PC-9 (cell line): ENCODE measurements around the gene DNAJC5. TPM values are rescaled to one million over a fixed set of nuclear protein-coding genes. Genes with fewer than 3 reads are reported as not detected.

Source experiments
- BruUV-seq: library from RNA; stranded (reverse); fragments of 400-500 nt; replicated peaks from 2 replicates; lab custom pipeline; 2021; lab: Mats Ljungman, UMichigan
- CTCF ChIA-PET: fragments of 300-600 bp; sonication (Branson Sonifier 250); formaldehyde crosslinking; loops from one replicate; lab custom pipeline; 2022; ENCODE audit warnings: antibody characterized with exemption; lab: Charles Lee
- POLR2A ChIA-PET: fragments of 300-600 bp; sonication (Branson Sonifier 250); formaldehyde crosslinking; loops from one replicate; lab custom pipeline; 2022; ENCODE audit warnings: antibody characterized with exemption; ENCODE audit not compliant: unreplicated experiment; lab: Charles Lee
- DNase-seq, 2 experiments: peaks; one replicate each; pipeline versions ENCODE4 v3.0.0 to v3.0.0-alpha.2; 2015 to 2022; ENCODE audit warnings: mixed read lengths in 1 of 2
- H2AFZ ChIP-seq: fragments of 200-600 bp; sonication (generic); 2 replicates; pipeline ENCODE4 v1.8.1; 2017; ENCODE audit warnings: antibody characterized with exemption
- H3F3A ChIP-seq: fragments of 200-600 bp; sonication (generic); 2 replicates; pipeline ENCODE4 v1.8.1; 2017; ENCODE audit warnings: antibody characterized with exemption, mild to moderate bottlenecking, low read depth; ENCODE audit not compliant: insufficient read depth
- H3K27ac ChIP-seq: fragments of 200-600 bp; sonication (generic); 2 replicates; pipeline ENCODE4 v1.6.1; 2016; ENCODE audit warnings: mixed run types
- H3K27me3 ChIP-seq: fragments of 200-600 bp; sonication (generic); 2 replicates; pipeline ENCODE4 v1.6.1; 2016; ENCODE audit warnings: low read depth, mixed run types; ENCODE audit not compliant: insufficient read depth
- H3K36me3 ChIP-seq: fragments of 200-600 bp; sonication (generic); 2 replicates; pipeline ENCODE4 v1.6.1; 2016; ENCODE audit warnings: low read depth, mixed run types
- H3K4me1 ChIP-seq: fragments of 200-600 bp; sonication (generic); replicated peaks from 2 replicates; pipeline ENCODE4 v1.6.1; 2016; ENCODE audit warnings: mixed run types; ENCODE audit not compliant: insufficient read depth
- H3K4me2 ChIP-seq: fragments of 200-600 bp; sonication (generic); 2 replicates; pipeline ENCODE4 v1.6.1; 2017; ENCODE audit warnings: mixed run types
- H3K4me3 ChIP-seq: fragments of 200-600 bp; sonication (generic); 2 replicates; pipeline ENCODE4 v1.6.1; 2016; ENCODE audit warnings: mixed run types
- H3K79me2 ChIP-seq: fragments of 200-600 bp; sonication (generic); 2 replicates; pipeline ENCODE4 v1.6.1; 2017; ENCODE audit warnings: low read depth, mixed run types
- H3K9me2 ChIP-seq: fragments of 200-600 bp; sonication (generic); 2 replicates; pipeline ENCODE4 v1.8.1; 2017; ENCODE audit warnings: mild to moderate bottlenecking; ENCODE audit not compliant: insufficient read depth
- H3K9me3 ChIP-seq: fragments of 200-600 bp; sonication (generic); 2 replicates; pipeline ENCODE4 v1.8.1; 2016; ENCODE audit warnings: low read depth; ENCODE audit not compliant: insufficient read depth
- H4K20me1 ChIP-seq: fragments of 200-600 bp; sonication (generic); 2 replicates; pipeline ENCODE4 v1.8.1; 2017; ENCODE audit not compliant: insufficient read depth
- EZH2 ChIP-seq: fragments of 200-600 bp; sonication (generic); IDR thresholded peaks from 2 replicates; pipeline ENCODE4 v1.8.0; 2017; ENCODE audit warnings: antibody characterized with exemption, low read depth
- intact Hi-C: fragments of 100-400 bp; cut with micrococcal nuclease; formaldehyde crosslinking; loops from one replicate; pipeline ENCODE4 v1.10.0; 2022; ENCODE audit not compliant: unreplicated experiment
- total RNA-seq: library from RNA; stranded (reverse); gene quantifications from 2 replicates; pipeline ENCODE4 v1.2.3, GENCODE V29; 2021
- TF ChIP-seq, protein P1 (sequence below): fragments of 200-600 bp; sonication (generic); conservative IDR thresholded peaks from 2 replicates; pipeline ENCODE4 v1.6.1; 2017; ENCODE audit warnings: mixed run types, antibody characterized with exemption, mild to moderate bottlenecking, moderate library complexity

The DNAJC5 gene
- total RNA-seq, 1 experiment from 2014 or later, result 48.1 TPM

DNA sequence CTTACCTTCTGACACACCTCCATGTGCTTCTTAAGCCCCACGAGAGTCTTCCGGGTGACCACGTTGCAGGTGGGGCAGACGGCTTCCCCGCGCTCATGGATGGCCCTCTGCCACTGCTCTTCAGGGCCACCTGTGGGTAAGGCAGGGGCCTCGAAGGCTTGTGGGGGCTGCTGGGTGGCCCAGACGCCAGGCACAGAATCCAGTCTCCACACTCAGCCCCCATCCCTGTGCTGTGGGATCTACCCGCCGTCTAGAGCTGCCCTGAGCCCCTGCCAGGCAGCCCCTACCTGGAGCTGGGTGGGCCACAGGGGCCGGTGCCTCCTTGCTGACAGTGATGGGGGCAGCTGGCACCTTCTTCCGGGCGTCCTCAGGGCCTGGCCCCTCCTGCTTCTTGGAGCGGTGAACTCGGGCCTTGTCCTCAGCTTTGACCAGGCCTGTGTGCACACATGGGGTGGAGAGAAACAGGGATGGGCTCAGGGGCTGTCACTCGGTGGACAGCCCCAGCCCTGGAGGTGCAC, 68.9 kb downstream of the DNAJC5 start:
- POLR2A ChIA-PET, result no interaction called here
- DNase-seq, result no peak
- Histone ChIP-seq H3K27me3 (no peaks in the 10 kb centered on the region), H3F3A (peaks cover 4% of the 10 kb centered on the region; the same call in 1 of the 2 replicates), H4K20me1 (peaks cover 4% of the 10 kb centered on the region; the same call in 1 of the 2 replicates), H3K9me2 (no peaks in the 10 kb centered on the region), H3K9me3 (no peaks in the 10 kb centered on the region), H3K4me3 (no peak overlapping the region), H3K4me2 (no peak overlapping the region), H3K27ac (no peak overlapping the region), H3K79me2 (peaks cover 15% of the 10 kb centered on the region), H2AFZ (no peak overlapping the region), H3K36me3 (peaks cover 11% of the 10 kb centered on the region; the same call in 1 of the 2 replicates), H3K4me1 (peaks cover 7% of the 10 kb centered on the region; the same call in 1 of the 2 replicates)
- intact Hi-C loops, result no loop called here
- CTCF ChIA-PET, result interaction anchor here (0.6 kb wide), 1 partner anchor 10 kb away, joined by 3 read pairs; no protein-coding TSS in a partner anchor
- BruUV-seq, result no TSS peak
- TF ChIP-seq, protein P1, sequence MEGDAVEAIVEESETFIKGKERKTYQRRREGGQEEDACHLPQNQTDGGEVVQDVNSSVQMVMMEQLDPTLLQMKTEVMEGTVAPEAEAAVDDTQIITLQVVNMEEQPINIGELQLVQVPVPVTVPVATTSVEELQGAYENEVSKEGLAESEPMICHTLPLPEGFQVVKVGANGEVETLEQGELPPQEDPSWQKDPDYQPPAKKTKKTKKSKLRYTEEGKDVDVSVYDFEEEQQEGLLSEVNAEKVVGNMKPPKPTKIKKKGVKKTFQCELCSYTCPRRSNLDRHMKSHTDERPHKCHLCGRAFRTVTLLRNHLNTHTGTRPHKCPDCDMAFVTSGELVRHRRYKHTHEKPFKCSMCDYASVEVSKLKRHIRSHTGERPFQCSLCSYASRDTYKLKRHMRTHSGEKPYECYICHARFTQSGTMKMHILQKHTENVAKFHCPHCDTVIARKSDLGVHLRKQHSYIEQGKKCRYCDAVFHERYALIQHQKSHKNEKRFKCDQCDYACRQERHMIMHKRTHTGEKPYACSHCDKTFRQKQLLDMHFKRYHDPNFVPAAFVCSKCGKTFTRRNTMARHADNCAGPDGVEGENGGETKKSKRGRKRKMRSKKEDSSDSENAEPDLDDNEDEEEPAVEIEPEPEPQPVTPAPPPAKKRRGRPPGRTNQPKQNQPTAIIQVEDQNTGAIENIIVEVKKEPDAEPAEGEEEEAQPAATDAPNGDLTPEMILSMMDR, result no peak
- TF ChIP-seq EZH2, result no peak

DNA sequence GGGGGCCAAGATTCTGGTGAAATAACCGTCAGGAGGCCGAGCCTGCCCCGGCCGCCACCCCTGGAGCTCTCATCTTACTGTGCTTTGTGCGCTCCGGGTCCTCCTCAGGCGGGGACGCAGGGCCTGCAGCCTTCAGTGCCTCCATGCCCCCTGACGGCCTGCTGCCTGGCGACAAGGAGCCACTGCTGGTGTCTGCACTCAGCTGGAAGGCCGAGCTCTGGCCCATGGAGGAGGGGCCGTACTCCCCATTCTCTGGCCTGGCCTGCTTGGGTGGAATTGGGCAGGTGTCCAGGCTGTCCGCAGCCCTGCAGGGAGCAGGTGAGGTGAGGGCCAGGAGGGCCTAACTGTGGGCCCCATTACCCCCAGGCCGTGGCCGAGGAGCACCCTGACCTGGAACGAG, 69.5 kb downstream of the DNAJC5 start:
- no peaks in the 10 kb centered on the region for H3K27me3 ChIP-seq
- no peak overlapping the region for H2AFZ ChIP-seq
- peaks cover 20% of the 10 kb centered on the region for H3K79me2 ChIP-seq
- peaks cover 11% of the 10 kb centered on the region; the same call in 1 of the 2 replicates for H3K36me3 ChIP-seq
- H3K27ac ChIP-seq, result no peak overlapping the region
- no peak for DNase-seq
- ChIA-PET CTCF (interaction anchor here (0.6 kb wide), 1 partner anchor 9 kb away, joined by 3 read pairs; no protein-coding TSS in a partner anchor), POLR2A (no interaction called here)
- H3K4me3 ChIP-seq, result no peak overlapping the region
- no TSS peak for BruUV-seq
- H4K20me1 ChIP-seq, result peaks cover 5% of the 10 kb centered on the region; the same call in 1 of the 2 replicates
- no peaks in the 10 kb centered on the region for H3K9me3 ChIP-seq
- no peak overlapping the region for H3K4me2 ChIP-seq
- TF ChIP-seq, protein P1, result no peak
- no peak for TF ChIP-seq EZH2
- no peaks in the 10 kb centered on the region for H3K9me2 ChIP-seq
- H3K4me1 ChIP-seq, result peaks cover 7% of the 10 kb centered on the region; the same call in 1 of the 2 replicates
- H3F3A ChIP-seq, result no peaks in the 10 kb centered on the region; the same call in 1 of the 2 replicates
- intact Hi-C loops, result no loop called here

DNA sequence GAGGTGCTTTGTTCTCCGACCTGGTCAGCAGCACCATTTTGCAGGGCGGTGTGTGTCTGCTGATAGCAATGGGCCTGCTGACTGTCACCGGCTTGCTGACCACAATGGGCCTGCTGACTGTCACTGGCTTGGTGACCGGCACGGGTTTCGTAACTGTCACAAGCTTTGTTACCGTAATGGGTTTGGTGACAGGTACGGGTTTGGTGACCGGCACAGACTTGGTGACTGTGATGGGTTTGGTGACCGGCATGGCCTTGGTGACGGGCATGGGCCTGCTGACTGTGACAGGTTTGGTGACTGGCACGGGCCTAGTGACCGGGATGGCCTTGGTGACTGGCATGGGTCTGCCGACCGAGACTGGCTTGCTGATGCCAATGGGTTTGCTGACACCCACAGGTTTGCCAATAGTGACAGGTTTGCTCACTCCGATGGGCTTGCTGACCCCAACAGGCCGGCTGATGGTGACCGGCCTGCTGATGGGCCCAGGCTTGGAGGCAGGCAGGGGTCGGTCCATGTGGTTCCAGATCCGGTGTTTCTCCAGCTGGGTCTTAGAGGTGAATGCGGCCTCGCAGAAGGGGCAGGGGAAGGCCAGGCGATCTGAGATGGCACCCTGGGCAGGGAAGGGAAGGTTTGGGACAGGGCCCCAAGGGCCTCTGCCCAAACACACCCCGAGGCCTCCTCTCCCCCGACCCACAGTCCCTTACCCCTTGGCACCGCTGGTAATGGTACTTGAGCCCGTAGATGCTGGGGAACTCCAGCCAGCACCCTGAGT, 71.4 kb downstream of the DNAJC5 start:
- intact Hi-C loops, result no loop called here
- H3F3A ChIP-seq, result peaks cover 4% of the 10 kb centered on the region; the same call in 1 of the 2 replicates
- CTCF ChIA-PET, result no interaction called here
- H3K4me1 ChIP-seq, result peaks cover 11% of the 10 kb centered on the region; the same call in 1 of the 2 replicates
- BruUV-seq, result no TSS peak
- H3K9me2 ChIP-seq, result no peaks in the 10 kb centered on the region
- no peak overlapping the region for H2AFZ ChIP-seq
- H4K20me1 ChIP-seq, result peaks cover 5% of the 10 kb centered on the region; the same call in 1 of the 2 replicates
- no peaks in the 10 kb centered on the region for H3K27me3 ChIP-seq
- no peak overlapping the region for H3K4me2 ChIP-seq
- H3K36me3 ChIP-seq, result peaks cover 11% of the 10 kb centered on the region; the same call in 1 of the 2 replicates
- no peak overlapping the region for H3K4me3 ChIP-seq
- TF ChIP-seq, protein P1, result no peak
- no peak for TF ChIP-seq EZH2
- H3K79me2 ChIP-seq, result peaks cover 20% of the 10 kb centered on the region
- no peaks in the 10 kb centered on the region for H3K9me3 ChIP-seq
- H3K27ac ChIP-seq, result no peak overlapping the region
- POLR2A ChIA-PET, result interaction anchor here (0.8 kb wide), 1 partner anchor 61 kb away, joined by 3 read pairs; no protein-coding TSS in a partner anchor
- DNase-seq, result no peak
